Loucy (cell line): ENCODE measurements around the gene TBX19.
A peak's percentile ranks its signal among the peaks of the same experiment; 100 is the strongest.

Experiments
- H2AFZ ChIP-seq: fragments of 200-600 bp; sonication (generic); 2 replicates; pipeline ENCODE4 v1.6.0; 2016; ENCODE audit warnings: antibody characterized with exemption, mild to moderate bottlenecking, low read length, moderate library complexity
- H3F3A ChIP-seq: fragments of 200-600 bp; 2 replicates; pipeline ENCODE4 v1.6.0; 2016; ENCODE audit warnings: antibody characterized with exemption, low read depth, mild to moderate bottlenecking
- H3K27me3 ChIP-seq: fragments of 200-600 bp; sonication (generic); 2 replicates; pipeline ENCODE4 v1.6.1; 2014; ENCODE audit warnings: low read length, mild to moderate bottlenecking; ENCODE audit not compliant: insufficient read depth, poor library complexity, severe bottlenecking
- H3K36me3 ChIP-seq: fragments of 200-600 bp; sonication (generic); 2 replicates; pipeline ENCODE4 v1.6.1; 2016; ENCODE audit warnings: low read length; ENCODE audit not compliant: insufficient read depth
- H3K4me1 ChIP-seq: fragments of 200-600 bp; sonication (generic); 2 replicates; pipeline ENCODE4 v1.5.1; 2014; ENCODE audit warnings: low read length, mild to moderate bottlenecking; ENCODE audit not compliant: insufficient read depth, poor library complexity, severe bottlenecking
- H3K4me2 ChIP-seq: fragments of 200-600 bp; sonication (generic); 2 replicates; pipeline ENCODE4 v1.6.0; 2014; ENCODE audit warnings: antibody characterized with exemption, low read length, low read depth, mild to moderate bottlenecking; ENCODE audit not compliant: poor library complexity, severe bottlenecking
- H3K4me3 ChIP-seq: fragments of 200-600 bp; sonication (generic); 2 replicates; pipeline ENCODE4 v1.5.1; 2014; ENCODE audit warnings: low read length, mild to moderate bottlenecking, mixed read lengths; ENCODE audit not compliant: poor library complexity, severe bottlenecking
- H3K79me2 ChIP-seq: fragments of 200-600 bp; sonication (generic); 2 replicates; pipeline ENCODE4 v1.6.1; 2014; ENCODE audit warnings: low read length; ENCODE audit not compliant: insufficient read depth
- H3K9ac ChIP-seq: fragments of 200-600 bp; sonication (generic); 2 replicates; pipeline ENCODE4 v1.6.0; 2014; ENCODE audit warnings: mild to moderate bottlenecking, low read depth, low read length, moderate library complexity; ENCODE audit not compliant: poor library complexity, severe bottlenecking
- H3K9me2 ChIP-seq: fragments of 200-600 bp; sonication (generic); replicated peaks from 2 replicates; pipeline ENCODE4 v1.6.1; 2016; ENCODE audit warnings: low read depth, low read length, mixed read lengths
- H3K9me3 ChIP-seq: fragments of 200-600 bp; sonication (generic); 2 replicates; pipeline ENCODE4 v1.6.1; 2014; ENCODE audit warnings: mild to moderate bottlenecking, antibody characterized with exemption, low read length, low read depth; ENCODE audit not compliant: insufficient read depth
- H4K20me1 ChIP-seq: fragments of 200-600 bp; sonication (generic); 2 replicates; pipeline ENCODE4 v1.6.0; 2014; ENCODE audit warnings: antibody characterized with exemption, low read length, mild to moderate bottlenecking; ENCODE audit not compliant: insufficient read depth, poor library complexity, severe bottlenecking
- CTCF ChIP-seq: fragments of 200-600 bp; sonication (generic); conservative IDR thresholded peaks from 2 replicates; pipeline ENCODE4 v1.5.1; 2014; ENCODE audit warnings: mild to moderate bottlenecking, antibody characterized with exemption, low read length
- EZH2phosphoT487 ChIP-seq: fragments of 200-600 bp; IDR thresholded peaks from 2 replicates; pipeline ENCODE4 v1.6.1; 2018; ENCODE audit warnings: antibody characterized with exemption, mild to moderate bottlenecking, moderate library complexity, borderline replicate concordance

Gene TBX19

GRCh38 chr1:168235937-168236336 lies 44.7 kb upstream of the TBX19 start:
- no peaks in the 10 kb centered on the region for H3K27me3 ChIP-seq
- H3K4me1 ChIP-seq, result peaks cover 18% of the 10 kb centered on the region
- peaks cover 33% of the 10 kb centered on the region; the same call in 1 of the 2 replicates for H3K79me2 ChIP-seq
- H3K9me2 ChIP-seq, result no peaks in the 10 kb centered on the region
- no peak overlapping the region for H2AFZ ChIP-seq
- no peak for TF ChIP-seq EZH2phosphoT487
- TF ChIP-seq CTCF, result no peak
- no peaks in the 10 kb centered on the region for H3F3A ChIP-seq
- peak overlapping the region; percentile 26 for H3K4me2 ChIP-seq
- H3K9ac ChIP-seq, result no peak overlapping the region
- H3K9me3 ChIP-seq, result no peaks in the 10 kb centered on the region
- H3K36me3 ChIP-seq, result peaks cover 73% of the 10 kb centered on the region; the same call in 1 of the 2 replicates
- no peak overlapping the region for H3K4me3 ChIP-seq
- peaks cover 12% of the 10 kb centered on the region for H4K20me1 ChIP-seq

- Histone ChIP-seq H3K9me3 (no peaks in the 10 kb centered on the region), H3K79me2 (peaks cover 22% of the 10 kb centered on the region; the same call in 1 of the 2 replicates), H3K4me1 (peaks cover 9% of the 10 kb centered on the region), H3K4me2 (no peak overlapping the region), H3K36me3 (peaks cover 72% of the 10 kb centered on the region; the same call in 1 of the 2 replicates), H3F3A (no peaks in the 10 kb centered on the region), H2AFZ (no peak overlapping the region), H3K9ac (no peak overlapping the region), H3K9me2 (no peaks in the 10 kb centered on the region), H4K20me1 (peaks cover 6% of the 10 kb centered on the region), H3K27me3 (no peaks in the 10 kb centered on the region), H3K4me3 (no peak overlapping the region)
- TF ChIP-seq CTCF (0 out of 2 replicates have a peak, but pooled peaks have one; percentile 26), EZH2phosphoT487 (no peak)
These were observed 43.7 kb upstream of the TBX19 start for GRCh38 chr1:168236836-168237611.

GRCh38 chr1:168243198-168243597 lies 37.5 kb upstream of the TBX19 start:
- Histone ChIP-seq H2AFZ (no peak overlapping the region), H3K9me3 (no peaks in the 10 kb centered on the region), H3K27me3 (no peaks in the 10 kb centered on the region), H3K9me2 (no peaks in the 10 kb centered on the region), H3K79me2 (peaks cover 30% of the 10 kb centered on the region), H3K36me3 (peaks cover 58% of the 10 kb centered on the region), H3K4me2 (peak overlapping the region; percentile 68), H3F3A (no peaks in the 10 kb centered on the region), H4K20me1 (peaks cover 18% of the 10 kb centered on the region), H3K4me1 (peaks cover 16% of the 10 kb centered on the region), H3K4me3 (no peak overlapping the region), H3K9ac (no peak overlapping the region)
- TF ChIP-seq CTCF, result no peak
- no peak for TF ChIP-seq EZH2phosphoT487
